AML-193 (cell line): Measurements from ENCODE around the gene ALAS1.

ENCODE experiments used
- DNase-seq, 2 experiments: peaks; one replicate each; lab custom pipeline; 2025; lab: John Stamatoyannopoulos, UW

ALAS1 gene

GRCh38 chr3:52234516-52235447 is 36.8 kb downstream of the ALAS1 start:
- DNase-seq, result no peak

- DNase-seq, result no peak
Observed at GRCh38 chr3:52236424-52236886, 38.5 kb downstream of the ALAS1 start.

- DNase-seq, result no peak
Observed at GRCh38 chr3:52237006-52237656, 39.2 kb downstream of the ALAS1 start.

GRCh38 chr3:52237657-52238172 is 39.8 kb downstream of the ALAS1 start:
- DNase-seq, result peak; percentile 76 to 88

GRCh38 chr3:52238193-52238760 is 40.3 kb downstream of the ALAS1 start:
- DNase-seq, result no peak

GRCh38 chr3:52238761-52239701 is 41.1 kb downstream of the ALAS1 start, which contains the start of gene TWF2:
Gene TWF2, minus strand, starts transcription at chr3:52239158. Its CDS starts 142 bp downstream, at chr3:52239016.
- peak; percentile 57 to 77 for DNase-seq

GRCh38 chr3:52240059-52240885 is 42.3 kb downstream of the ALAS1 start:
- DNase-seq, result peak; percentile 81 to 85

- no peak for DNase-seq
Observed at GRCh38 chr3:52240886-52241370, 43.0 kb downstream of the ALAS1 start.

GRCh38 chr3:52242039-52242438 is 44.1 kb downstream of the ALAS1 start:
- DNase-seq, result no peak

GRCh38 chr3:52243791-52244628 is 46.0 kb downstream of the ALAS1 start:
- peak; percentile 98 to 99 for DNase-seq

- peak; percentile 32 to 60 for DNase-seq
Observed at GRCh38 chr3:52245322-52246263, 47.6 kb downstream of the ALAS1 start, which contains the start of gene PPM1M. Gene PPM1M, plus strand, starts transcription at chr3:52245759. Its CDS starts 66 bp downstream, at chr3:52245825.

- no peak for DNase-seq
Observed at GRCh38 chr3:52246264-52246620, 48.3 kb downstream of the ALAS1 start.

GRCh38 chr3:52246728-52247408 is 48.9 kb downstream of the ALAS1 start:
- peak; percentile 78 for DNase-seq

GRCh38 chr3:52247409-52248164 is 49.6 kb downstream of the ALAS1 start:
- no peak for DNase-seq

GRCh38 chr3:52248165-52248541 is 50.2 kb downstream of the ALAS1 start:
- DNase-seq, result no peak

- DNase-seq, result no peak
Observed at GRCh38 chr3:52248816-52249547, 51.0 kb downstream of the ALAS1 start.
